ENCODE measurements around the gene FOSL1. TPM values are rescaled to one million over a fixed set of nuclear protein-coding genes. Genes with fewer than 3 reads are reported as not detected.

FOSL1 gene
- total RNA-seq, 3 donors from 2014 or later (not counting 1 experiment from before 2014, with no cell fraction given), result 3.4 to 9.0 (median 6.8) TPM

GRCh38 chr11:65856689-65857499, 43.3 kb downstream of the FOSL1 start:
- H3K9me3 Mint-ChIP-seq, result no peaks in the 10 kb centered on the region
- H3K36me3 Mint-ChIP-seq, result peaks cover 7% of the 10 kb centered on the region
- DNase-seq, result peak; percentile 80 to 89
- H3K4me1 Mint-ChIP-seq, result peaks cover 57 to 69% of the 10 kb centered on the region in 2 donors
- no peaks in the 10 kb centered on the region for H3K9me3 ChIP-seq (ENCODE audit: control insufficient read depth, insufficient read depth, low read length)
- H3K27ac ChIP-seq (ENCODE audit: low read length), result peak overlapping the region; percentile 55
- no peak for TF ChIP-seq CTCF (IDR thresholded peaks at IDR 0.05)
- peak overlapping the region; percentile 92 for H3K4me3 Mint-ChIP-seq
- 1% methylated on average over 57 of the region's 57 CpGs for WGBS (ENCODE audit: insufficient coverage)
- H3K4me1 ChIP-seq (ENCODE audit: control insufficient read depth, insufficient read depth, low read length), result peaks cover 58% of the 10 kb centered on the region
- H3K36me3 ChIP-seq (ENCODE audit: control insufficient read depth, insufficient read depth, low read length), result peaks cover 42% of the 10 kb centered on the region
- no peaks in the 10 kb centered on the region for H3K27me3 Mint-ChIP-seq (ENCODE audit: low read depth in 2 of 2)
- H3K27me3 ChIP-seq (ENCODE audit: control insufficient read depth, insufficient read depth, low read length), result no peaks in the 10 kb centered on the region
- H3K27ac Mint-ChIP-seq, result peak overlapping the region; percentile 94 to 98
- intact Hi-C loops (cut with micrococcal nuclease), result loop anchor here (5.0 kb wide), 1 partner anchor 60 kb away; the partner anchor contains the start of genes C11orf68 and DRAP1
- peak overlapping the region; percentile 77 for H3K4me3 ChIP-seq (ENCODE audit: low read length)
- ATAC-seq, result peak; percentile 9 to 36 (median 24)

GRCh38 chr11:65855927-65856363, 44.2 kb downstream of the FOSL1 start:
- Histone ChIP-seq H3K36me3 (ENCODE audit: control insufficient read depth, insufficient read depth, low read length) (peaks cover 52% of the 10 kb centered on the region), H3K9me3 (ENCODE audit: control insufficient read depth, insufficient read depth, low read length) (peaks cover 4% of the 10 kb centered on the region), H3K4me3 (ENCODE audit: low read length) (no peak overlapping the region), H3K27ac (ENCODE audit: low read length) (no peak overlapping the region), H3K4me1 (ENCODE audit: control insufficient read depth, insufficient read depth, low read length) (peaks cover 48% of the 10 kb centered on the region), H3K27me3 (ENCODE audit: control insufficient read depth, insufficient read depth, low read length) (no peaks in the 10 kb centered on the region)
- Mint-ChIP-seq H3K4me1 (peaks cover 57 to 67% of the 10 kb centered on the region in 2 donors), H3K9me3 (no peaks in the 10 kb centered on the region), H3K36me3 (peaks cover 7% of the 10 kb centered on the region), H3K27me3 (ENCODE audit: low read depth in 2 of 2) (no peaks in the 10 kb centered on the region), H3K4me3 (peak overlapping the region; percentile 92), H3K27ac (peak overlapping the region; percentile 94 to 98)
- DNase-seq (no peak), ATAC-seq (no peak)
- no peak for TF ChIP-seq CTCF (IDR thresholded peaks at IDR 0.05)
- WGBS (ENCODE audit: insufficient coverage), result 80% methylated on average over 15 of the region's 15 CpGs
- intact Hi-C loops (cut with micrococcal nuclease), result loop anchor here (5.0 kb wide), 1 partner anchor 61 kb away; the partner anchor contains the start of genes C11orf68 and DRAP1

GRCh38 chr11:65854852-65855837, 45.0 kb downstream of the FOSL1 start:
- H3K4me1 ChIP-seq (ENCODE audit: control insufficient read depth, insufficient read depth, low read length), result peaks cover 45% of the 10 kb centered on the region
- H3K4me3 Mint-ChIP-seq, result peak overlapping the region; percentile 92
- intact Hi-C loops (cut with micrococcal nuclease), result loop anchor here (5.0 kb wide), 1 partner anchor 62 kb away; the partner anchor contains the start of genes C11orf68 and DRAP1
- no peaks in the 10 kb centered on the region for H3K27me3 Mint-ChIP-seq (ENCODE audit: low read depth in 2 of 2)
- H3K27ac ChIP-seq (ENCODE audit: low read length), result no peak overlapping the region
- no peak for TF ChIP-seq CTCF (IDR thresholded peaks at IDR 0.05)
- ATAC-seq (no peak), DNase-seq (peak in 1 of 2 donors; percentile 24)
- H3K9me3 Mint-ChIP-seq, result no peaks in the 10 kb centered on the region
- H3K9me3 ChIP-seq (ENCODE audit: control insufficient read depth, insufficient read depth, low read length), result peaks cover 4% of the 10 kb centered on the region
- H3K27ac Mint-ChIP-seq, result peak overlapping the region; percentile 74 to 94
- no peak overlapping the region for H3K4me3 ChIP-seq (ENCODE audit: low read length)
- H3K4me1 Mint-ChIP-seq, result peaks cover 49 to 59% of the 10 kb centered on the region in 2 donors
- peaks cover 54% of the 10 kb centered on the region for H3K36me3 ChIP-seq (ENCODE audit: control insufficient read depth, insufficient read depth, low read length)
- no peaks in the 10 kb centered on the region for H3K27me3 ChIP-seq (ENCODE audit: control insufficient read depth, insufficient read depth, low read length)
- H3K36me3 Mint-ChIP-seq, result peaks cover 7% of the 10 kb centered on the region
- 81% methylated on average over 13 of the region's 15 CpGs for WGBS (ENCODE audit: insufficient coverage)
